SK-N-SH (cell line): Measurements from ENCODE around the gene YARS1. TPM values are rescaled to one million over a fixed set of nuclear protein-coding genes. Genes with fewer than 3 reads are reported as not detected.

Experiments used
- CTCF ChIA-PET: fragments of 300-600, 350-600 bp; formaldehyde crosslinking; extraction: SDS; loops from one replicate; lab custom pipeline; 2021; lab: Yijun Ruan, JAX
- POLR2A ChIA-PET: fragments of 350-600 bp; sonication (Branson Sonifier 250); formaldehyde crosslinking; extraction: SDS; loops from one replicate; lab custom pipeline; 2020; ENCODE audit warnings: antibody characterized with exemption, inconsistent platforms; lab: Yijun Ruan, JAX
- DNase-seq: peaks from one replicate; pipeline ENCODE4 v3.0.0; 2012
- H2AFZ ChIP-seq: fragments of 200-600 bp; sonication (generic); 2 replicates; pipeline ENCODE4 v1.8.1; 2016; ENCODE audit warnings: antibody characterized with exemption, mild to moderate bottlenecking, low read depth
- H3F3A ChIP-seq: fragments of 200-600 bp; sonication (generic); replicated peaks from 2 replicates; pipeline ENCODE3; 2016; ENCODE audit warnings: antibody characterized with exemption, mild to moderate bottlenecking; ENCODE audit not compliant: insufficient read depth
- H3K27ac ChIP-seq, 2 experiments: fragments of 200-500 bp in 1 of 2; fragments of 200-600 bp in 1 of 2; sonication (Bioruptor generic) in 1 of 2; sonication (generic), shearing (Covaris generic) in 1 of 2; 2 replicates each; pipeline versions ENCODE4 v1.5.1 to v1.6.1; 2014 to 2016; ENCODE audit warnings: low read depth in 2 of 2, inconsistent platforms in 1 of 2, low read length in 1 of 2, mild to moderate bottlenecking in 1 of 2, mixed read lengths in 1 of 2
- H3K27me3 ChIP-seq: fragments of 200-600 bp; sonication (generic), shearing (Covaris generic); 2 replicates; pipeline ENCODE4 v1.6.1; 2016; ENCODE audit warnings: mixed run types; ENCODE audit not compliant: insufficient read depth
- H3K36me3 ChIP-seq, 2 experiments: fragments of 200-500 bp in 1 of 2; fragments of 200-600 bp in 1 of 2; sonication (Bioruptor generic) in 1 of 2; sonication (generic) in 1 of 2; replicated peaks in 1 of 2; 2 replicates each; pipeline versions ENCODE3 to v1.5.1; 2014 to 2016; ENCODE audit warnings: low read length in 1 of 2, mild to moderate bottlenecking in 1 of 2; ENCODE audit not compliant: insufficient read depth in 2 of 2, control insufficient read depth in 1 of 2
- H3K4me1 ChIP-seq, 2 experiments: fragments of 200-500 bp in 1 of 2; fragments of 200-600 bp in 1 of 2; sonication (Bioruptor generic) in 1 of 2; sonication (generic), shearing (Covaris generic) in 1 of 2; 2 replicates each; pipeline versions ENCODE4 v1.5.1 to v1.6.1; 2014 to 2016; ENCODE audit warnings: low read depth in 1 of 2, low read length in 1 of 2, mixed run types in 1 of 2; ENCODE audit not compliant: insufficient read depth in 2 of 2, control insufficient read depth in 1 of 2
- H3K4me2 ChIP-seq: fragments of 200-600 bp; sonication (generic), shearing (Covaris generic); 2 replicates; pipeline ENCODE4 v1.6.1; 2017; ENCODE audit warnings: mixed run types
- H3K4me3 ChIP-seq, 2 experiments: fragments of 200-500 bp in 1 of 2; fragments of 200-600 bp in 1 of 2; sonication (Bioruptor generic) in 1 of 2; sonication (generic), shearing (Covaris generic) in 1 of 2; 2 replicates each; pipeline versions ENCODE4 v1.5.1 to v1.8.1; 2014 to 2016; ENCODE audit warnings: low read depth in 2 of 2, inconsistent platforms in 1 of 2, low read length in 1 of 2, mild to moderate bottlenecking in 1 of 2, mixed read lengths in 1 of 2, moderate library complexity in 1 of 2
- H3K79me2 ChIP-seq: fragments of 200-600 bp; sonication (generic); 2 replicates; pipeline ENCODE4 v1.8.1; 2017; ENCODE audit warnings: mild to moderate bottlenecking; ENCODE audit not compliant: insufficient read depth
- H3K9ac ChIP-seq: fragments of 200-600 bp; sonication (generic); 2 replicates; pipeline ENCODE4 v1.6.1; 2017; ENCODE audit warnings: mixed run types
- H3K9me2 ChIP-seq: fragments of 200-600 bp; sonication (generic); 2 replicates; pipeline ENCODE4 v1.6.1; 2017; ENCODE audit warnings: mixed run types
- H3K9me3 ChIP-seq: fragments of 200-600 bp; sonication (generic); 2 replicates; pipeline ENCODE4 v1.6.1; 2017; ENCODE audit warnings: mixed run types, mild to moderate bottlenecking, moderate library complexity
- H4K20me1 ChIP-seq: fragments of 200-600 bp; sonication (generic); 2 replicates; pipeline ENCODE4 v1.6.1; 2017; ENCODE audit warnings: mild to moderate bottlenecking, mixed run types; ENCODE audit not compliant: insufficient read depth
- CTCF ChIP-seq: fragments of 200-600 bp; sonication (generic); IDR thresholded peaks from 2 replicates; pipeline ENCODE4 v1.6.1; 2017; ENCODE audit warnings: antibody characterized with exemption, mild to moderate bottlenecking, moderate library complexity
- ELF1 ChIP-seq: IDR thresholded peaks from 2 replicates; pipeline ENCODE4 v1.4.0; 2012
- EP300 ChIP-seq, 2 experiments: IDR thresholded peaks; 2 replicates each; pipeline versions ENCODE4 v1.4.0 to v1.6.1; 2012; ENCODE audit warnings: borderline replicate concordance in 1 of 2, low read depth in 1 of 2, low read length in 1 of 2
- EZH2phosphoT487 ChIP-seq: fragments of 200-600 bp; sonication (generic); IDR thresholded peaks from 2 replicates; pipeline ENCODE4 v1.6.1; 2017; ENCODE audit warnings: low read depth, mixed run types, mild to moderate bottlenecking, antibody characterized with exemption, moderate library complexity, borderline replicate concordance
- FOXJ3 ChIP-seq: sonication (generic); formaldehyde crosslinking; IDR thresholded peaks from 2 replicates; pipeline ENCODE4 v1.5.1; 2020; ENCODE audit warnings: mild to moderate bottlenecking, missing genetic modification reagents
- FOXM1 ChIP-seq: IDR thresholded peaks from 2 replicates; pipeline ENCODE4 v1.4.0; 2012; ENCODE audit warnings: low read depth, mild to moderate bottlenecking
- GABPA ChIP-seq: IDR thresholded peaks from 2 replicates; pipeline ENCODE4 v1.4.0; 2012; ENCODE audit warnings: low read depth, mild to moderate bottlenecking
- IRF3 ChIP-seq: fragments of 150-350 bp; IDR thresholded peaks from 2 replicates; pipeline ENCODE4 v1.6.1; 2016; ENCODE audit warnings: mild to moderate bottlenecking, low read depth, low read length
- JUND ChIP-seq: IDR thresholded peaks from 2 replicates; pipeline ENCODE4 v1.4.0; 2012
- MXI1 ChIP-seq: IDR thresholded peaks from 2 replicates; pipeline ENCODE4 v1.6.1; 2012; ENCODE audit warnings: mild to moderate bottlenecking, low read depth, low read length, improper control_type of control experiment
- NRF1 ChIP-seq: IDR thresholded peaks from 2 replicates; pipeline ENCODE4 v1.6.1; 2012; ENCODE audit warnings: low read depth, mild to moderate bottlenecking, low read length
- PBX3 ChIP-seq: IDR thresholded peaks from 2 replicates; pipeline ENCODE4; 2012
- POLR2AphosphoS5 ChIP-seq: IDR thresholded peaks from 2 replicates; pipeline ENCODE4 v1.6.1; 2012; ENCODE audit warnings: low read depth, low read length
- RAD21 ChIP-seq: IDR thresholded peaks from 2 replicates; pipeline ENCODE4 v1.6.1; 2012; ENCODE audit warnings: mild to moderate bottlenecking, low read length
- REST ChIP-seq: IDR thresholded peaks from 2 replicates; pipeline ENCODE4 v1.6.1; 2012; ENCODE audit warnings: mild to moderate bottlenecking, low read depth, low read length, moderate library complexity
- SMC3 ChIP-seq: IDR thresholded peaks from 2 replicates; pipeline ENCODE4 v1.6.1; 2012; ENCODE audit warnings: low read depth, low read length, improper control_type of control experiment
- TAF1 ChIP-seq: IDR thresholded peaks from 2 replicates; pipeline ENCODE4 v1.6.1; 2012; ENCODE audit warnings: low read depth, mild to moderate bottlenecking, low read length, moderate library complexity, borderline replicate concordance
- TEAD4 ChIP-seq: IDR thresholded peaks from 2 replicates; pipeline ENCODE4 v1.4.0; 2012; ENCODE audit warnings: mild to moderate bottlenecking, borderline replicate concordance; ENCODE audit not compliant: insufficient read depth
- USF1 ChIP-seq: IDR thresholded peaks from 2 replicates; pipeline ENCODE4 v1.4.0; 2012; ENCODE audit warnings: low read depth, borderline replicate concordance
- WGBS: methylation state at CpG from one replicate; pipeline ENCODE4 v1.1.6; 2017; ENCODE audit warnings: low lambda C conversion rate; 5-methylcytosine and 5-hydroxymethylcytosine counted together
- polyA plus RNA-seq, 3 experiments: library from polyadenylated mRNA; depleted of rRNA; stranded (reverse); fragments of >200 nt; gene quantifications; 2 replicates each; pipeline ENCODE4 v1.2.3, GENCODE V29; 2012

YARS1 gene
- polyA plus RNA-seq, 1 of the 3 experiments (the other 2 are of a cell fraction), result 46.3 TPM

GRCh38 chr1:32770221-32770731 is 46.9 kb downstream of the YARS1 start:
- peaks cover 15 to 21% of the 10 kb centered on the region in 2 experiments for H3K36me3 ChIP-seq
- no peak for DNase-seq
- TF ChIP-seq GABPA, result no peak
- no peak for TF ChIP-seq FOXM1
- no peak for TF ChIP-seq JUND
- TF ChIP-seq SMC3, result no peak
- no peak for TF ChIP-seq REST
- TF ChIP-seq POLR2AphosphoS5, result no peak
- TF ChIP-seq USF1, result no peak
- TF ChIP-seq CTCF, result no peak
- no peak for TF ChIP-seq IRF3
- TF ChIP-seq TEAD4, result no peak
- no peak for TF ChIP-seq EZH2phosphoT487
- TF ChIP-seq FOXJ3 (CRISPR knock-in tag), result no peak
- TF ChIP-seq RAD21, result no peak
- no peak for TF ChIP-seq TAF1
- no peak for TF ChIP-seq NRF1
- TF ChIP-seq EP300 (IDR thresholded peaks at IDR 0.05; ENCODE audit: borderline replicate concordance in 1 of 2, low read depth in 1 of 2, low read length in 1 of 2), result no peak
- no peak for TF ChIP-seq MXI1
- TF ChIP-seq ELF1, result no peak
- TF ChIP-seq PBX3, result no peak
- TF ChIP-seq, all 33 proteins: peak for 0
- Histone ChIP-seq H3K79me2 (no peaks in the 10 kb centered on the region), H3K9me2 (no peaks in the 10 kb centered on the region), H3K4me2 (no peak overlapping the region), H3F3A (peaks cover 21% of the 10 kb centered on the region), H3K9ac (no peak overlapping the region), H2AFZ (no peak overlapping the region), H3K9me3 (no peaks in the 10 kb centered on the region), H3K27ac (no peak overlapping the region), H3K4me1 (peaks cover 19 to 43% of the 10 kb centered on the region in 2 experiments), H4K20me1 (peaks cover 3% of the 10 kb centered on the region; the same call in 1 of the 2 replicates), H3K27me3 (no peaks in the 10 kb centered on the region), H3K4me3 (no peak overlapping the region)
- no CpG with 5 or more reads among the region's 25 CpGs for WGBS
- POLR2A ChIA-PET, result no interaction called here
- CTCF ChIA-PET, result interaction anchor here (1.6 to 19.0 kb wide), 2 partner anchors 60 to 249 kb away, joined by 3 to 392 read pairs; partner anchors contain the start of gene SYNC
